Mesodermal cell (in vitro differentiated cells): ENCODE results near the gene PGP.

Source experiments
- H3K27ac ChIP-seq: 2 replicates; pipeline ENCODE4 v1.7.0; 2013; ENCODE audit warnings: mild to moderate bottlenecking, low read depth, low read length, moderate library complexity; ENCODE audit not compliant: severe bottlenecking
- H3K36me3 ChIP-seq: 2 replicates; pipeline ENCODE4 v1.7.1; 2013; ENCODE audit warnings: mild to moderate bottlenecking, low read length, moderate library complexity; ENCODE audit not compliant: control insufficient read depth, insufficient read depth
- H3K4me1 ChIP-seq: one replicate; pipeline ENCODE4 v1.7.1; 2013; ENCODE audit warnings: mild to moderate bottlenecking, low read length; ENCODE audit not compliant: insufficient read depth, control insufficient read depth, poor library complexity, severe bottlenecking
- H3K4me3 ChIP-seq: 2 replicates; pipeline ENCODE4 v1.7.0; 2013; ENCODE audit warnings: low read length, control low read depth, mild to moderate bottlenecking; ENCODE audit not compliant: insufficient read depth, poor library complexity, severe bottlenecking; ENCODE audit errors: extremely low read depth
- H3K9me3 ChIP-seq: 2 replicates; pipeline ENCODE4 v1.7.1; 2013; ENCODE audit warnings: mild to moderate bottlenecking, low read length, moderate library complexity; ENCODE audit not compliant: control insufficient read depth
- WGBS, 2 experiments: methylation state at CpG; one replicate each; pipeline ENCODE4 v1.1.5; 2013; ENCODE audit warnings: missing lambda C conversion rate in 2 of 2; ENCODE audit not compliant: insufficient coverage in 2 of 2; 5-methylcytosine and 5-hydroxymethylcytosine counted together

Gene PGP

GRCh38 chr16:2231016-2231931 lies 16.6 kb upstream of the PGP start:
- H3K9me3 ChIP-seq, result no peaks in the 10 kb centered on the region
- WGBS, 2 experiments, result 96 to 97% methylated on average over 29 of the region's 29 CpGs
- peaks cover 7% of the 10 kb centered on the region for H3K4me1 ChIP-seq
- H3K4me3 ChIP-seq, result no peak overlapping the region
- peaks cover 80% of the 10 kb centered on the region for H3K36me3 ChIP-seq
- H3K27ac ChIP-seq, result no peak overlapping the region

DNA sequence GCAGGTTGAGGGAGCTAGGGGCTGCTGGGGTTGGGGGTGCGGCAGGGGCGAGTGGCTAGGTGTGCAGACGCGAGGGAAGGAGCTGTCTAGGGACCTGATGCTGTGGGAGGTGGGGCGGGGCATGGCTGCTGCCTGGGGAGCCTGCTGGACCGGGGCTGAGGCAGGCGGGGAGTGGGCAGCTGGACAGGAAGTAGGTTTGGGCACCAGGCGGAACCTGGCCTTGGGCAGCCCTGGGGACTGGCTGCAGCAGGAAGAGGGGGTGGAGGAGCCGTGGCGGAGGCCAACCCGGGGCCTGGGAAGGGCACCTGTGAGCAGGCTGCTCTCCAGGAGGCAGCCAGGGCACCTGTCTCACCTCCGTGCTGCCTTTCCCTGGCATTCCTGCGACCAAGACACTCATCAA lies 15.7 kb upstream of the PGP start:
- Histone ChIP-seq H3K36me3 (peaks cover 82% of the 10 kb centered on the region), H3K27ac (no peak overlapping the region), H3K4me3 (no peak overlapping the region), H3K4me1 (no peaks in the 10 kb centered on the region), H3K9me3 (no peaks in the 10 kb centered on the region)
- 92 to 96% methylated on average over 6 to 12 of the region's 13 CpGs for WGBS, 2 experiments

DNA sequence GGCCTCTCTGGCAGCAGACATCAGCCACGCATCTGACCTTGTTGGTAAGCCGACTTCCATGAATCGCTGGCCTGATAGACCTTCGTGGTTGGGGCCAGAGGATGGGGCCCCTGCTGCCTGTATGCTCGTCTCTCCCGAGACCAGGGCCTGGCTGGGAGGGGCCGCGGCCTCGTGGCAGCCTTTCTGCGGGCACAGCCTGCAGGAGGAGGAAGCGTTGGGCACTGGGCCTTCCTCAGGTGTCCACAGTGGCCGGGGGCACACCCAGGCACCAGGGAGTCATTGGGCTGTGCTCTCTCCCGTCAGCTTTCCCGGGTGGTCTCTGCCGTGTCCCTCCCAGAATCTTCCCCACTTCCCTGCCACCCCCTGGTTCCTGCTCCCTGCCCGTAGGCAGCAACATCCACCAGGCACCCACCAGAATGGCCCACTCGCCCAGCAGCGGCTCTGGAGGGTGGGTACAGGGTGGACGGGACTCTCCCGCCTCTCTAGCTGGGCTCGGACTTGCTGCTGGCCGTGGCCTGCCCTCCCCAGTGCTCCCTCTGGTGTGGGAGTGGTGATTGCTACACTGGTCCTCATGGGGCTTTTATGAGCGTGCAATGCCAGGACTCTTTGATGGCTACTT lies 15.1 kb upstream of the PGP start:
- 97 to 98% methylated on average over 20 to 21 of the region's 23 CpGs for WGBS, 2 experiments
- H3K36me3 ChIP-seq, result peaks cover 75% of the 10 kb centered on the region
- no peaks in the 10 kb centered on the region for H3K9me3 ChIP-seq
- peaks cover under 1% of the 10 kb centered on the region for H3K4me1 ChIP-seq
- H3K4me3 ChIP-seq, result no peak overlapping the region
- H3K27ac ChIP-seq, result no peak overlapping the region

GRCh38 chr16:2229091-2229490 lies 14.5 kb upstream of the PGP start:
- Histone ChIP-seq H3K4me3 (no peak overlapping the region), H3K27ac (no peak overlapping the region), H3K36me3 (peaks cover 69% of the 10 kb centered on the region), H3K4me1 (peaks cover 6% of the 10 kb centered on the region), H3K9me3 (no peaks in the 10 kb centered on the region)
- WGBS, 2 experiments, result 96 to 100% methylated on average over 5 to 8 of the region's 12 CpGs

GRCh38 chr16:2228161-2228824 lies 13.7 kb upstream of the PGP start:
- Histone ChIP-seq H3K4me1 (peaks cover 6% of the 10 kb centered on the region), H3K27ac (no peak overlapping the region), H3K4me3 (no peak overlapping the region), H3K9me3 (no peaks in the 10 kb centered on the region), H3K36me3 (peaks cover 63% of the 10 kb centered on the region)
- WGBS, 2 experiments, result 96 to 97% methylated on average over 22 of the region's 25 CpGs

GRCh38 chr16:2226918-2227317 lies 12.3 kb upstream of the PGP start:
- no peak overlapping the region for H3K4me3 ChIP-seq
- H3K9me3 ChIP-seq, result no peaks in the 10 kb centered on the region
- H3K27ac ChIP-seq, result no peak overlapping the region
- peaks cover 49% of the 10 kb centered on the region for H3K36me3 ChIP-seq
- 94 to 95% methylated on average over 3 of the region's 6 CpGs for WGBS, 2 experiments
- H3K4me1 ChIP-seq, result peaks cover 6% of the 10 kb centered on the region

- WGBS, 2 experiments, result 85 to 100% methylated on average over 6 of the region's 9 CpGs
- Histone ChIP-seq H3K4me3 (no peak overlapping the region), H3K9me3 (no peaks in the 10 kb centered on the region), H3K36me3 (peaks cover 43% of the 10 kb centered on the region), H3K4me1 (peaks cover 6% of the 10 kb centered on the region), H3K27ac (no peak overlapping the region)
Measured at GRCh38 chr16:2226245-2226793, 11.7 kb upstream of the PGP start.

GRCh38 chr16:2223942-2224486 lies 9.4 kb upstream of the PGP start:
- WGBS, 2 experiments, result 10 to 13% methylated on average over 8 to 17 of the region's 22 CpGs
- Histone ChIP-seq H3K36me3 (peaks cover 24% of the 10 kb centered on the region), H3K9me3 (no peaks in the 10 kb centered on the region), H3K4me3 (peak overlapping the region; percentile 98), H3K4me1 (peaks cover 6% of the 10 kb centered on the region), H3K27ac (peak overlapping the region; percentile 66)

- H3K4me1 ChIP-seq, result peaks cover 6% of the 10 kb centered on the region
- H3K4me3 ChIP-seq, result peak within 1 kb of the TSS; percentile 98
- H3K9me3 ChIP-seq, result no peaks in the 10 kb centered on the region
- peaks cover 18% of the 10 kb centered on the region for H3K36me3 ChIP-seq
- WGBS, 2 experiments, result 0 to 1% methylated on average over 71 of the region's 82 CpGs
- peak within 1 kb of the TSS; percentile 66 for H3K27ac ChIP-seq
Measured at GRCh38 chr16:2223221-2223941, 8.7 kb upstream of the PGP start, which contains the start of gene E4F1. E4F1 (plus strand) TSS chr16:2223591; CDS start chr16:2223614, 23 bp downstream.

- H3K27ac ChIP-seq, result no peak overlapping the region
- no peak overlapping the region for H3K4me3 ChIP-seq
- no peaks in the 10 kb centered on the region for H3K9me3 ChIP-seq
- H3K4me1 ChIP-seq, result peaks cover 13% of the 10 kb centered on the region
- WGBS, 2 experiments, result 92 to 100% methylated on average over 2 of the region's 4 CpGs
- peaks cover 16% of the 10 kb centered on the region for H3K36me3 ChIP-seq
Measured at GRCh38 chr16:2216330-2216729, 1.7 kb upstream of the PGP start.
